Measurements from ENCODE around the gene CFAP20DC.

The CFAP20DC gene

GRCh38 chr3:59027607-59028006 lies 22.2 kb downstream of the CFAP20DC start:
- in situ Hi-C loops (cut with HindIII; ENCODE audit: low sequenced_read_pairs): no loop called here

GRCh38 chr3:59023612-59024011 lies 26.2 kb downstream of the CFAP20DC start:
- in situ Hi-C loops (cut with HindIII; ENCODE audit: low sequenced_read_pairs): no loop called here

- in situ Hi-C loops (cut with HindIII; ENCODE audit: low sequenced_read_pairs): no loop called here
Observed at GRCh38 chr3:59017617-59017984, 32.2 kb downstream of the CFAP20DC start.

- in situ Hi-C loops (cut with HindIII; ENCODE audit: low sequenced_read_pairs): no loop called here
Observed at GRCh38 chr3:59016930-59017616, 32.8 kb downstream of the CFAP20DC start.

GRCh38 chr3:59013611-59014010 lies 36.2 kb downstream of the CFAP20DC start:
- in situ Hi-C loops (cut with HindIII; ENCODE audit: low sequenced_read_pairs): no loop called here

- in situ Hi-C loops (cut with HindIII; ENCODE audit: low sequenced_read_pairs): no loop called here
Observed at GRCh38 chr3:59006634-59007517, 42.9 kb downstream of the CFAP20DC start.

- in situ Hi-C loops (cut with HindIII; ENCODE audit: low sequenced_read_pairs): no loop called here
Observed at GRCh38 chr3:59001675-59002074, 48.1 kb downstream of the CFAP20DC start.

- in situ Hi-C loops (cut with HindIII; ENCODE audit: low sequenced_read_pairs): no loop called here
Observed at GRCh38 chr3:58999774-59000160, 50.1 kb downstream of the CFAP20DC start.

- in situ Hi-C loops (cut with HindIII; ENCODE audit: low sequenced_read_pairs): no loop called here
Observed at GRCh38 chr3:58999134-58999773, 50.6 kb downstream of the CFAP20DC start.

GRCh38 chr3:58998476-58999117 lies 51.2 kb downstream of the CFAP20DC start:
- in situ Hi-C loops (cut with HindIII; ENCODE audit: low sequenced_read_pairs): no loop called here

- in situ Hi-C loops (cut with HindIII; ENCODE audit: low sequenced_read_pairs): no loop called here
Observed at GRCh38 chr3:58996730-58997129, 53.1 kb downstream of the CFAP20DC start.

GRCh38 chr3:58994746-58995330 lies 55.0 kb downstream of the CFAP20DC start:
- in situ Hi-C loops (cut with HindIII; ENCODE audit: low sequenced_read_pairs): no loop called here

GRCh38 chr3:58993547-58993946 lies 56.3 kb downstream of the CFAP20DC start:
- in situ Hi-C loops (cut with HindIII; ENCODE audit: low sequenced_read_pairs): no loop called here

- in situ Hi-C loops (cut with HindIII; ENCODE audit: low sequenced_read_pairs): no loop called here
Observed at GRCh38 chr3:58991623-58992022, 58.2 kb downstream of the CFAP20DC start.

GRCh38 chr3:58991026-58991425 lies 58.8 kb downstream of the CFAP20DC start:
- in situ Hi-C loops (cut with HindIII; ENCODE audit: low sequenced_read_pairs): no loop called here

GRCh38 chr3:58989955-58990354 lies 59.9 kb downstream of the CFAP20DC start:
- in situ Hi-C loops (cut with HindIII; ENCODE audit: low sequenced_read_pairs): no loop called here

- in situ Hi-C loops (cut with HindIII; ENCODE audit: low sequenced_read_pairs): no loop called here
Observed at GRCh38 chr3:58989163-58989562, 60.7 kb downstream of the CFAP20DC start.

GRCh38 chr3:58988041-58988440 lies 61.8 kb downstream of the CFAP20DC start:
- in situ Hi-C loops (cut with HindIII; ENCODE audit: low sequenced_read_pairs): no loop called here

- in situ Hi-C loops (cut with HindIII; ENCODE audit: low sequenced_read_pairs): no loop called here
Observed at GRCh38 chr3:58986654-58987053, 63.2 kb downstream of the CFAP20DC start.

GRCh38 chr3:58979840-58980239 lies 70.0 kb downstream of the CFAP20DC start:
- in situ Hi-C loops (cut with HindIII; ENCODE audit: low sequenced_read_pairs): no loop called here

GRCh38 chr3:58973796-58974195 lies 76.0 kb downstream of the CFAP20DC start:
- in situ Hi-C loops (cut with HindIII; ENCODE audit: low sequenced_read_pairs): no loop called here

All from DLD1 (cell line).